ENCODE results near the gene DNER.

The DNER gene

DNA sequence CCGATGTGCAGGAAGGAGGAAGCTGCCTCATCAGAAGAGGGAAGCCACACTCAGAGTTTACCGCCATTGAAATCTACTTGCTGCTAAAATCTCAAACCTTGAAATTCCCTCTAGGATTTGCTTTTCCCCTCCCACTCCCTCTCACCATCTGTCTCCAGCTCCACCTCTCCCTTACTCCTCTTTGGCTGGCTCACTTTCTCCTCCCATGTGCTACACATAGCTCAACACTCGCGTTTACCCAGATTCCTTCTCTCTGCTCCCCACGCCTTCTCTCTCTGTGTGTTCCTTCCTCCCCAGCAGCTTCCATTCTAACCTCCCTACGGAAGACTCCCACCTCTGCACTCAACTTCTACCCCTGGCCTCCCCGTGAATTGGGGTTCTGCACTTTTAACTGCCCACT is 143.1 kb downstream of the DNER start:
- H3K4me3 ChIP-seq (ENCODE audit: low read depth, low read length): no peak overlapping the region
- TF ChIP-seq, protein P1, sequence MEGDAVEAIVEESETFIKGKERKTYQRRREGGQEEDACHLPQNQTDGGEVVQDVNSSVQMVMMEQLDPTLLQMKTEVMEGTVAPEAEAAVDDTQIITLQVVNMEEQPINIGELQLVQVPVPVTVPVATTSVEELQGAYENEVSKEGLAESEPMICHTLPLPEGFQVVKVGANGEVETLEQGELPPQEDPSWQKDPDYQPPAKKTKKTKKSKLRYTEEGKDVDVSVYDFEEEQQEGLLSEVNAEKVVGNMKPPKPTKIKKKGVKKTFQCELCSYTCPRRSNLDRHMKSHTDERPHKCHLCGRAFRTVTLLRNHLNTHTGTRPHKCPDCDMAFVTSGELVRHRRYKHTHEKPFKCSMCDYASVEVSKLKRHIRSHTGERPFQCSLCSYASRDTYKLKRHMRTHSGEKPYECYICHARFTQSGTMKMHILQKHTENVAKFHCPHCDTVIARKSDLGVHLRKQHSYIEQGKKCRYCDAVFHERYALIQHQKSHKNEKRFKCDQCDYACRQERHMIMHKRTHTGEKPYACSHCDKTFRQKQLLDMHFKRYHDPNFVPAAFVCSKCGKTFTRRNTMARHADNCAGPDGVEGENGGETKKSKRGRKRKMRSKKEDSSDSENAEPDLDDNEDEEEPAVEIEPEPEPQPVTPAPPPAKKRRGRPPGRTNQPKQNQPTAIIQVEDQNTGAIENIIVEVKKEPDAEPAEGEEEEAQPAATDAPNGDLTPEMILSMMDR (IDR thresholded peaks at IDR 0.05; ENCODE audit: borderline replicate concordance, insufficient read depth, low read depth, low read length): no peak

DNA sequence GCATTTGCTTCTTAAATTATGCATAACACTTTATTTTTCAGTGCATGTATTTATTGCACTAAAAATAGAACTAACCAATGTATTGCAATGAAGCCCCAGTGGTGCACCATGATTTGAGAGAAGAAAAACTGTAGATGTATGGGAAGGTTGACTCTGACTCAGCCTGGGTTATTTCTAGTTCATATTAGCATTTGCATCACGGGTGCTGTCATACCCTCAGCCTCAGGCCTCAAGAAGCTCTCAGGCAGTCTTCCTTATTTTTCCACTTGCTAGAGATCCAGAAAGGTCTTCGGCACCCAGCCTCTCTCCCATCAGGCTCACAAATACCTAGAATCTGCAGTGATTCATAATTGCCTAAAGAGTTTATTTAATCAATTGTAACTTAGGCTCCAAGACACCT is 148.0 kb downstream of the DNER start:
- H3K4me3 ChIP-seq (ENCODE audit: low read depth, low read length): no peak overlapping the region
- TF ChIP-seq, protein P1 (IDR thresholded peaks at IDR 0.05; ENCODE audit: borderline replicate concordance, insufficient read depth, low read depth, low read length): no peak

DNA sequence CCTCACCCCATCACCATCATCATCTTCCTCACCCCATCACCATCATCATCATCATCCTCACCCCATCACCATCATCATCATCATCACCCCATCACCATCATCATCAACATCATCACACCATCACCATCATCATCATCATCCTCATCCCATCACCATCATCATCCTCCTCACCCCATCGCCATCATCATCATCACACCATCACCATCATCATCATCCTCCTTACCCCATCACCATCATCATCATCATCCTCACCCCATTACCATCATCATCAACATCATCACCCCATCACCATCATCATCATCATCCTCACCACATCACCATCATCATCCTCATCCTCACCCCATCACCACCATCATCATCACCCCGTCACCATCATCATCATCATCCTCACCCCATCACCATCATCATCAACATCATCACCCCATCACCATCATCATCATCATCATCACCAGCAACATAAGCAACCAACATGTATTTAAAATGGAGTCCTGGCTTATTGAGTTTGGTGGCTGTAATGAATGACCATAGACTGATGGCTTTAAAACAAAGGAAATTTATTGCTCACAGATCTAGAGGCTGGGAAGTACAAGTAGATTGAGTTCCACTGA is 150.0 kb downstream of the DNER start:
- no peak overlapping the region for H3K4me3 ChIP-seq (ENCODE audit: low read depth, low read length)
- TF ChIP-seq, protein P1 (IDR thresholded peaks at IDR 0.05; ENCODE audit: borderline replicate concordance, insufficient read depth, low read depth, low read length): no peak

DNA sequence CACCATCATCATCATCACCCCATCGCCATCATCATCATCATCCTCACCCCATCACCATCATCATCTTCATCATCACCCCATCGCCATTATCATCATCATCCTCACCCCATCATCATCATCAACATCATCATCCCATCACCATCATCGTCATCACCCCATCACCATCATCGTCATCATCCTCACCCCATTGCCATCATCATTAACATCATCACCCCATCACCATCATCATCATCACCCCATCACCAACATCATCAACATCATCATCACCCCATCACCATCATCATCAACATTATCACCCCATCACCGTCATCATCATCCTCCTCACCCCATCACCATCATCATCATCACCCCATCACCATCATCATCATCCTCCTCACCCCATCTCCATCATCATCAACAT is 151.0 kb downstream of the DNER start:
- TF ChIP-seq, protein P1 (IDR thresholded peaks at IDR 0.05; ENCODE audit: borderline replicate concordance, insufficient read depth, low read depth, low read length): no peak
- H3K4me3 ChIP-seq (ENCODE audit: low read depth, low read length): no peak overlapping the region

DNA sequence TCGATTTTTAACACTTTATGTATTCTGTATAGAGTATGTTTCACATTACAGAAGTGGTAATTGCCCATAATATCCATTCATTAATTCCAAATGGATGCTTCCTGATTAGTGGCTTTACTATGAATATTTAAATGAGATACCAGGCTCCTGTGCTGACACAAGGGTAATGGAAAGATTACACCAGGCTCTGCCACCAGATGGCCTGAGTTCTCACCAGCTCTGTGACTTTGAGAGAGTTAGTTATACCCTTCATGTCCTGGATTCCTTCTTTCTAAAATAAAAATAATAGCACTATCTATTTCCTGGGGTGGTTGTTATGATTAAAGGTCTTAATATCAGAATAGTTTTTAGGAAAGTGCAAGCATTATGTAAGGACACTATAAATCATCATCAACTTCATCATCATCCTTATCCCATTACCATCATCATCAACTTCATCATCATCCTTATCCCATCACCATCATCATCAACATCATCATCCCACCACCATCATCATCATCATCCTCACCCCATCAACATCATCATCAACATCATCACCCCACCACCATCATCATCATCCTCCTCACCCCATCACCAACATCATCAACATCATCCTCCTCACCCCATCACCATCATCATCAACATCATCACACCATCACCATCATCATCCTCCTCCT is 151.8 kb downstream of the DNER start:
- TF ChIP-seq, protein P1 (IDR thresholded peaks at IDR 0.05; ENCODE audit: borderline replicate concordance, insufficient read depth, low read depth, low read length): no peak
- H3K4me3 ChIP-seq (ENCODE audit: low read depth, low read length): no peak overlapping the region

DNA sequence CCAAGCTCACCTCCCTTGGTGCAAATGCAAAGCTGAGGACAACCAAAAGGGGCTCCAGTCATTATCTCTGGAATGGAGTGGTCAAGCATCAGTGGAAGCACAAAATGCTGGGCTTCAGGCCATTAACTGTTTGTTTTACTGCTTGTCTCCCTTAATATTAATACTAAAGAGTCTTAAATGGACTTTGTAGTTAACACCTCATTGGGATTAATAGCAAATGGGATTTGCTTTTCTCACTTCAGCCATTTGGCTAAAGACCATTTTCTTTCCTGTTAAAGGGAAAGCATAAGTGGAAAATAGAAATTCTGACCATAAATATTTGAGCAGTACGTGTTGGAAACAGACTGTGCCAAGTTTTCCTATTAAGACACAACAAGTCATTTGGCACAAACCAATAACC is 154.4 kb downstream of the DNER start:
- TF ChIP-seq, protein P1 (IDR thresholded peaks at IDR 0.05; ENCODE audit: borderline replicate concordance, insufficient read depth, low read depth, low read length): no peak
- no peak overlapping the region for H3K4me3 ChIP-seq (ENCODE audit: low read depth, low read length)

DNA sequence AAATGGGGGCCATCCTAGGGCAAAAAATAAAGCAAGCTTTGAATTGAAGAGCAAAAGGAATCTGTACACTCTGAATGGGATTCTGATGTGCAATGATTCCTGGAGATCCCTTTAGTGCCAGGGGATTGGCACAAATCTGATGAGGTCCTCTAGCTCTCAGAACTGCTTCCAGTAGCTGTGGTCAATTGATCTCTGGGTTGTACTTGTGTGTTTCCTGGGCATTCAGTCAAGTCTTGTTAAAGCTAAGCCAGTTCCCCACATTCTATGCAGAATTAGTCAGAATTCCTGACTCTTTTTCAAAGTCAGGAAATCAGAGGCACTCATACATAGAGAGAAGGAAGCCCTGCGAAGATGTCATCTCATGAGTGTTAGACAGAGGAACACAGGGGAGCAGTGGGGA is 161.3 kb downstream of the DNER start:
- H3K4me3 ChIP-seq (ENCODE audit: low read depth, low read length): no peak overlapping the region
- TF ChIP-seq, protein P1 (IDR thresholded peaks at IDR 0.05; ENCODE audit: borderline replicate concordance, insufficient read depth, low read depth, low read length): no peak
